GM21737 (cell line): ENCODE data around the gene EFS.
"Not testable (repeated sequence)": the region's sequence is repeated elsewhere in the genome, so short reads cannot be mapped to it uniquely, and the experiment has no call there.

Source experiments
- ATAC-seq: cut with Tn5 transposase; IDR thresholded peaks from one replicate; pipeline ENCODE4 v1.9.1; 2021; ENCODE audit warnings: mild to moderate bottlenecking, moderate library complexity; ENCODE audit not compliant: unreplicated experiment

EFS gene

GRCh38 chr14:23399591-23399990 lies 34.6 kb upstream of the EFS start:
- no peak for ATAC-seq

- ATAC-seq: no peak
Measured at GRCh38 chr14:23399136-23399535, 34.2 kb upstream of the EFS start.

GRCh38 chr14:23398348-23398747 lies 33.4 kb upstream of the EFS start:
- ATAC-seq: no peak

- no peak for ATAC-seq
Measured at GRCh38 chr14:23396781-23397407, 31.9 kb upstream of the EFS start.

GRCh38 chr14:23396126-23396525 lies 31.2 kb upstream of the EFS start:
- no peak for ATAC-seq

GRCh38 chr14:23392613-23393012 lies 27.6 kb upstream of the EFS start:
- no peak for ATAC-seq

- not testable (repeated sequence) for ATAC-seq
Measured at GRCh38 chr14:23389871-23390270, 24.9 kb upstream of the EFS start.

GRCh38 chr14:23389396-23389795 lies 24.4 kb upstream of the EFS start:
- no peak for ATAC-seq

GRCh38 chr14:23388996-23389395 lies 24.0 kb upstream of the EFS start:
- ATAC-seq: no peak

GRCh38 chr14:23387916-23388882 lies 23.2 kb upstream of the EFS start:
- no peak for ATAC-seq

GRCh38 chr14:23386999-23387398 lies 22.0 kb upstream of the EFS start:
- no peak for ATAC-seq

GRCh38 chr14:23386266-23386657 lies 21.3 kb upstream of the EFS start:
- ATAC-seq: not testable (repeated sequence)

- no peak for ATAC-seq
Measured at GRCh38 chr14:23385642-23386265, 20.8 kb upstream of the EFS start.

GRCh38 chr14:23385244-23385641 lies 20.3 kb upstream of the EFS start:
- no peak for ATAC-seq

GRCh38 chr14:23384364-23385080 lies 19.6 kb upstream of the EFS start:
- no peak for ATAC-seq

GRCh38 chr14:23382731-23383440 lies 17.9 kb upstream of the EFS start:
- ATAC-seq: no peak

GRCh38 chr14:23382276-23382675 lies 17.3 kb upstream of the EFS start:
- no peak for ATAC-seq

GRCh38 chr14:23381871-23382270 lies 16.9 kb upstream of the EFS start:
- no peak for ATAC-seq

GRCh38 chr14:23380976-23381375 lies 16.0 kb upstream of the EFS start:
- ATAC-seq: no peak

GRCh38 chr14:23380197-23380914 lies 15.4 kb upstream of the EFS start:
- no peak for ATAC-seq
